Measurements from ENCODE around the gene TNFRSF1A.

TNFRSF1A gene

DNA sequence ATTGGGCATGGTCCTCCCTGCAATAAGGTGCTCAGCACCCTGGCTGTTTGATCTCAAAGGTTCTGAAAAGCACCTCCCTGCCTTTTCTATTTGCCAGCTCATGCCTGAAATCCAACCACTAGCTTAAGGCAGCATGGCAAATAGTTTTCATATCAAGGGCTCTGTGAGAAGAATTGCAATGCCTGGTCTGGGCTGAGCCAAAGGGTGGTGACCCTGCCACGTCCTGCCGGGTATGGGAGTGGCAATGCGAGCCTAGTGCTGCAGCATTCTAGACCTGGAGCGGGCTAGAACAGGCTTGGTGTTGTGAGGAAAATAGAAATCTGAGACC, 35.8 kb upstream of the TNFRSF1A start:
- no peak overlapping the region for H3K4me3 ChIP-seq (IDR thresholded peaks at IDR 0.05; ENCODE audit: insufficient read depth, low read depth, low read length)
- H2AFZ ChIP-seq (ENCODE audit: low read depth), result no peak overlapping the region
- no peaks in the 10 kb centered on the region for H4K20me1 ChIP-seq (ENCODE audit: insufficient read depth)
- H3K4me1 ChIP-seq (ENCODE audit: low read depth, poor library complexity, severe bottlenecking), result peaks cover under 1% of the 10 kb centered on the region
- no peaks in the 10 kb centered on the region for H3K36me3 ChIP-seq (ENCODE audit: insufficient read depth)
- TF ChIP-seq, protein P1, sequence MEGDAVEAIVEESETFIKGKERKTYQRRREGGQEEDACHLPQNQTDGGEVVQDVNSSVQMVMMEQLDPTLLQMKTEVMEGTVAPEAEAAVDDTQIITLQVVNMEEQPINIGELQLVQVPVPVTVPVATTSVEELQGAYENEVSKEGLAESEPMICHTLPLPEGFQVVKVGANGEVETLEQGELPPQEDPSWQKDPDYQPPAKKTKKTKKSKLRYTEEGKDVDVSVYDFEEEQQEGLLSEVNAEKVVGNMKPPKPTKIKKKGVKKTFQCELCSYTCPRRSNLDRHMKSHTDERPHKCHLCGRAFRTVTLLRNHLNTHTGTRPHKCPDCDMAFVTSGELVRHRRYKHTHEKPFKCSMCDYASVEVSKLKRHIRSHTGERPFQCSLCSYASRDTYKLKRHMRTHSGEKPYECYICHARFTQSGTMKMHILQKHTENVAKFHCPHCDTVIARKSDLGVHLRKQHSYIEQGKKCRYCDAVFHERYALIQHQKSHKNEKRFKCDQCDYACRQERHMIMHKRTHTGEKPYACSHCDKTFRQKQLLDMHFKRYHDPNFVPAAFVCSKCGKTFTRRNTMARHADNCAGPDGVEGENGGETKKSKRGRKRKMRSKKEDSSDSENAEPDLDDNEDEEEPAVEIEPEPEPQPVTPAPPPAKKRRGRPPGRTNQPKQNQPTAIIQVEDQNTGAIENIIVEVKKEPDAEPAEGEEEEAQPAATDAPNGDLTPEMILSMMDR (conservative IDR thresholded peaks at IDR 0.05; ENCODE audit: low read depth, low read length), result no peak
- no peak overlapping the region for H3K4me2 ChIP-seq
- no peak overlapping the region for H3K9ac ChIP-seq
- H3K79me2 ChIP-seq (ENCODE audit: insufficient read depth, low read depth), result no peaks in the 10 kb centered on the region
- H3K27ac ChIP-seq, result no peak overlapping the region
- peaks cover 8% of the 10 kb centered on the region for H3K27me3 ChIP-seq (ENCODE audit: insufficient read depth, low read depth)

DNA sequence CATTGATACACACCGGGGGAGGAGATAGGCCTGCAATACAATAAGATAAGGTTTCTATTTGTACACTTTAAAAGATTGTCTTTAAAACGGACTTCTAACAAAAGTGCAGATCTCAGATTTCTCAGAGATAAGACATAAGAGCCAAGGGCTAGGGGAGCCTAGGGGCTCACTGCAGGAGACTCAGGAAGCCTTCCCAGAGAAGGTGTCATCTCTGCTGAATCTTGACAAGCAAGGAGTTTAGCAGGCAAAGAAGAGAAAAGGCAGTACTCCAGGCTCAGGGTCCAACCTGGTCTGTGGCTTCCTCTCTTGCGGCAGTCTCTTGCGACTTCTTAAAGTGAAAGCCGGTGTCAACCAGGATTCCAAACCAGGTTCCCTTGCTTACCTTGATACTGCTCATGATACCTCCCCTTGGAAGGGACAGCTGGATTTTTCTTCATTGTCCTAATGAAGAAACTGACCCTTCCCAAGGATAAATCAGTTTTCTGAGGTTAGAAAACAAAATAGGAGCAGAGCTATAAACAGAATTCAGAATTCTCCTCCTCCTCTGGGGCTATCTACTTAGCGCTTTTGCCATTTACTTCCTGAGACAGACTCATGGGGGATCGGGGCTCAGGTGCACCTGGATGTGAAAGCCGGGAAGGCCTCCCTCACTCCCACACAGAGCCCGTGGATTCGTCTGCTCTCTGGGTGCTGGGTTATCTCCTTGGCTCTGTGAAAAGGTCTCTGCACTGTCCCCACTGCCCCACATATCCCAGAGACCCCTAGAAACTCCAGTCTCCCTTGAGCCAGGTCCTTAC, 35.2 kb upstream of the TNFRSF1A start:
- no peak overlapping the region for H3K4me2 ChIP-seq
- no peaks in the 10 kb centered on the region for H3K36me3 ChIP-seq (ENCODE audit: insufficient read depth)
- no peak overlapping the region for H2AFZ ChIP-seq (ENCODE audit: low read depth)
- H3K27me3 ChIP-seq (ENCODE audit: insufficient read depth, low read depth), result peaks cover 8% of the 10 kb centered on the region
- H3K4me1 ChIP-seq (ENCODE audit: low read depth, poor library complexity, severe bottlenecking), result peaks cover 6% of the 10 kb centered on the region
- no peak overlapping the region for H3K4me3 ChIP-seq (IDR thresholded peaks at IDR 0.05; ENCODE audit: insufficient read depth, low read depth, low read length)
- no peak overlapping the region for H3K9ac ChIP-seq
- H3K79me2 ChIP-seq (ENCODE audit: insufficient read depth, low read depth), result no peaks in the 10 kb centered on the region
- TF ChIP-seq, protein P1 (conservative IDR thresholded peaks at IDR 0.05; ENCODE audit: low read depth, low read length), result no peak
- no peak overlapping the region for H3K27ac ChIP-seq
- no peaks in the 10 kb centered on the region for H4K20me1 ChIP-seq (ENCODE audit: insufficient read depth)

DNA sequence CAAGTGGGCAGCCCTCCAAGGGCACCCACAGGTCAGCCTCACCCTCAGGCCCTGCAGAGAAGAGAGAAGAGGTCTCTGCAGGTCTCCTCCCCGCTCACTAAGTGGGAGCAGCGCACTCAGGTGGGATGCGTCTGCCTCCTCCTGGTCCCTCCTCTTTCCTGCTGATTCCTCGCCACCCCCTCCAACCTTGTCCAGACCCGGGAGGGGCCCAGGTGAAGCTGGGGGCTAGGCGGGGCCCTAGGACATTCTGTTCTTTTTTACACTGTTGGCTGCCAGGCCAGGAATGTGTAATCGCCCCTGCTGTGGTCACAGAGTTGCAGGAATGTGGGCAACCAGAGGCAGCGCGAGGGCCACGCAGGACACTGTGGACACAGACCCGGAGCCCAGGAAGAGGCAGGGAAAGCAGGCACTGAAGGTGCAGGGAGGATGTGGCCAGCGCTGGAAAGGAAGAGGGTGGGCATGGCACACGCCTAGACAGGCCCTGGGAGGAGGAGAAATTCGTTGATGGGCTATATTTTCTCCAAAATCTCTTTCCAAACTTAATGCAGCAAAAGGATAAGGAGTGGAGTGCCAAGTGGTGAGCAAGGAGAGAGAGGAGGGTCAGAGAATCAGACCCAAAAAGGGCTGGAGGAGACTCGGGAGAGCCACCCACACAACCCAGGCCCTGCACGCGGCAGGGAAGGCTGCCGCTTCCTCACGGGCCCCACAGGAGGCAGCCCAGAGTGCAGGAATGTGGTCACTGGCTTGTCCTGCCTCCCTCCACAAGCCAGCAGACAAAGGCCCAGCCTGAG, 34.4 kb upstream of the TNFRSF1A start:
- TF ChIP-seq, protein P1 (conservative IDR thresholded peaks at IDR 0.05; ENCODE audit: low read depth, low read length), result no peak
- Histone ChIP-seq H3K4me3 (IDR thresholded peaks at IDR 0.05; ENCODE audit: insufficient read depth, low read depth, low read length) (no peak overlapping the region), H3K27ac (no peak overlapping the region), H4K20me1 (ENCODE audit: insufficient read depth) (no peaks in the 10 kb centered on the region), H3K4me2 (no peak overlapping the region), H3K36me3 (ENCODE audit: insufficient read depth) (no peaks in the 10 kb centered on the region), H2AFZ (ENCODE audit: low read depth) (no peak overlapping the region), H3K79me2 (ENCODE audit: insufficient read depth, low read depth) (no peaks in the 10 kb centered on the region), H3K4me1 (ENCODE audit: low read depth, poor library complexity, severe bottlenecking) (peaks cover 6% of the 10 kb centered on the region), H3K9ac (no peak overlapping the region), H3K27me3 (ENCODE audit: insufficient read depth, low read depth) (peaks cover under 1% of the 10 kb centered on the region; the same call in 1 of the 2 replicates)

DNA sequence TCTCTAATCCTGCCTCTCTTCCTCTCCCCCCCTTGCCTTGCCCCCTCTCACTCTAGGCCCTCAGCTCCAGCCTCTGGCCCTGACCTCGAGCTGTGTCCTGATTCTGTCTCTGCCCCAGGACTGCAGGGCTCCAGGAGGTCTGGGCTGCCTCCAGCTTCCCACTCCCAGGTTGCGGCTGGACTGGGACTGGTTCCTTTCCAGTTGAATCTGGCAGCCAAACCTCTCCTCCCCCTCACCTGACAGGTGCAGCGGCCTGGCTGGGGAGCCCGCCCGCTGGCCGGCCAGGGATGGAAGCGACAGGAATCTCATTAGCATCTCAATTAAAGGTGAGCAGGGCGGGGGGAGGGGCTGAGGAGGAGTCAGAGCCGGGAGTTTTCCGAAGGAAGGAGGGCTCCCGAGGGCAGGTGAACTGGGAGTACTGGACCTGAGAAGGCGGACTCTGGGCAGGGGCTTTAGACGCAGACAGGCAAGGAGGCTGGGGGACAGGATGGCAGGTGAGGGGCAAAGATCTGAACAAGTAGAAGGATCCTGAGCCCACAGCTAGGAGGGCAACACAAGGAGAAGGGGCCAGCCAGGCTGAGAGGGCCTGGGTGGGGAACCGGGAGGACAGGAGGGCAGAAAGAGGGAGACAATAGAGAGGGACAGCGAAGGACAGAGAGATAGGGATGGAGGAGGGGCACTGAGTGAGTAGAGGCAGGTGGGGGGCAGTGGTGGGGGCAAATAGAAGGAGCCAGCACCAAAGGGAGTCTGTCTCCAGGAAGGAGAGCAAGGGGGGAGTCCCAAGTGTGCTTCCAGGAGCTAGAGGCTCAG, 33.6 kb upstream of the TNFRSF1A start, which contains the start of gene SCNN1A:
SCNN1A (minus strand) TSS at position 295 of the 810 bp plus-strand sequence. CDS start 780 bp downstream, outside the sequence.
- Histone ChIP-seq H3K4me3 (IDR thresholded peaks at IDR 0.05; ENCODE audit: insufficient read depth, low read depth, low read length) (no peak within 1 kb of the TSS), H3K9ac (no peak within 1 kb of the TSS), H4K20me1 (ENCODE audit: insufficient read depth) (no peaks in the 10 kb centered on the region), H3K4me2 (no peak within 1 kb of the TSS), H2AFZ (ENCODE audit: low read depth) (no peak within 1 kb of the TSS), H3K27me3 (ENCODE audit: insufficient read depth, low read depth) (no peaks in the 10 kb centered on the region), H3K4me1 (ENCODE audit: low read depth, poor library complexity, severe bottlenecking) (peaks cover 6% of the 10 kb centered on the region), H3K27ac (no peak within 1 kb of the TSS), H3K79me2 (ENCODE audit: insufficient read depth, low read depth) (no peaks in the 10 kb centered on the region), H3K36me3 (ENCODE audit: insufficient read depth) (no peaks in the 10 kb centered on the region)
- TF ChIP-seq, protein P1 (conservative IDR thresholded peaks at IDR 0.05; ENCODE audit: low read depth, low read length), result no peak

All from KMS-11 (cell line).